Measurements from ENCODE around the gene GRIK3. TPM values are rescaled to one million over a fixed set of nuclear protein-coding genes. Genes with fewer than 3 reads are reported as not detected.

Gene GRIK3
- total and polyA plus RNA-seq, 2 of the 8 experiments (the other 6 are each of a cell fraction or from before 2014, with no cell fraction given): 2.1 to 3.4 TPM

GRCh38 chr1:36781098-36781497 lies 253.2 kb downstream of the GRIK3 start (continued):
- TF ChIP-seq CHD7 (IDR thresholded peaks at IDR 0.05; ENCODE audit: insufficient replicate concordance, low read length): no peak
- no peak for TF ChIP-seq TEAD4 (IDR thresholded peaks at IDR 0.05; ENCODE audit: low read depth, low read length)
- no peak for TF ChIP-seq ASH2L (IDR thresholded peaks at IDR 0.05; ENCODE audit: low read length)
- TF ChIP-seq CBX8 (IDR thresholded peaks at IDR 0.05; ENCODE audit: borderline replicate concordance, low read depth, low read length): no peak
- TF ChIP-seq YY1 (IDR thresholded peaks at IDR 0.05; ENCODE audit: low read depth, low read length): no peak
- TF ChIP-seq TCF12 (IDR thresholded peaks at IDR 0.05; ENCODE audit: low read depth, low read length): no peak
- no peak for TF ChIP-seq RFX5 (IDR thresholded peaks at IDR 0.05; ENCODE audit: borderline replicate concordance, low read depth, low read length)
- TF ChIP-seq CTBP2 (IDR thresholded peaks at IDR 0.05; ENCODE audit: borderline replicate concordance, insufficient read depth, insufficient read length, low read length): no peak
- TF ChIP-seq SAP30 (IDR thresholded peaks at IDR 0.05; ENCODE audit: insufficient read depth, insufficient replicate concordance, low read length): no peak
- no peak for TF ChIP-seq SRF (IDR thresholded peaks at IDR 0.05; ENCODE audit: low read depth, low read length)
- TF ChIP-seq EGR1 (IDR thresholded peaks at IDR 0.05; ENCODE audit: borderline replicate concordance, low read depth, low read length): no peak
